GM21515 (cell line): ENCODE data around the gene TFRC.
"Not testable (repeated sequence)": the region's sequence is repeated elsewhere in the genome, so short reads cannot be mapped to it uniquely, and the experiment has no call there.

Source experiments
- ATAC-seq: cut with Tn5 transposase; IDR thresholded peaks from one replicate; pipeline ENCODE4 v1.9.1; 2021; ENCODE audit not compliant: unreplicated experiment

Gene TFRC

GRCh38 chr3:196007744-196008335 is 74.0 kb downstream of the TFRC start:
- no peak for ATAC-seq

GRCh38 chr3:196005338-196005737 is 76.6 kb downstream of the TFRC start:
- ATAC-seq = not testable (repeated sequence)

- not testable (repeated sequence) for ATAC-seq
Measured at GRCh38 chr3:196004359-196005052, 77.4 kb downstream of the TFRC start.

- ATAC-seq = no peak
Measured at GRCh38 chr3:196003611-196004010, 78.3 kb downstream of the TFRC start.

GRCh38 chr3:196002721-196003120 is 79.2 kb downstream of the TFRC start:
- ATAC-seq = not testable (repeated sequence)

GRCh38 chr3:196001240-196001639 is 80.7 kb downstream of the TFRC start:
- not testable (repeated sequence) for ATAC-seq

- not testable (repeated sequence) for ATAC-seq
Measured at GRCh38 chr3:196000360-196000950, 81.4 kb downstream of the TFRC start.

- ATAC-seq = no peak
Measured at GRCh38 chr3:195999896-196000295, 82.0 kb downstream of the TFRC start.
